Transverse colon (tissue), 4 donors: ENCODE results near the gene DYNLRB2.

ENCODE experiments used
- CTCF ChIP-seq, 5 experiments: fragments of 200-600 bp in 3 of 5; fragments of 450-650 bp in 2 of 5; sonication (generic) in 3 of 5; IDR thresholded peaks; 1 replicate in 2 of 5; 2 replicates in 3 of 5; pipeline ENCODE4 v1.5.1; 2016 to 2017; ENCODE audit warnings: antibody characterized with exemption in 5 of 5, inconsistent platforms in 3 of 5, mild to moderate bottlenecking in 2 of 5, moderate library complexity in 1 of 5
- POLR2A ChIP-seq: fragments of 450-650 bp; IDR thresholded peaks from one replicate; pipeline ENCODE4 v1.6.1; 2016; ENCODE audit warnings: antibody characterized with exemption, mild to moderate bottlenecking, moderate library complexity
- POLR2AphosphoS5 ChIP-seq, 3 donors: sonication (generic); formaldehyde crosslinking; IDR thresholded peaks; one replicate each; pipeline ENCODE4 v1.6.1; 2016; ENCODE audit warnings: antibody characterized with exemption in 3 of 3

GRCh38 chr16:80580109-80580832 lies 39.5 kb downstream of the DYNLRB2 start:
- TF ChIP-seq CTCF (IDR thresholded peaks at IDR 0.05) (no peak), POLR2A (no peak), POLR2AphosphoS5 (IDR thresholded peaks at IDR 0.05) (no peak)
